Measurements from ENCODE around the gene BABAM1. TPM values are rescaled to one million over a fixed set of nuclear protein-coding genes. Genes with fewer than 3 reads are reported as not detected.

BABAM1 gene
- total RNA-seq, 1 experiment from 2014 or later = 146 TPM

- ChIA-PET CTCF (interaction anchor here (0.6 to 4.2 kb wide), 16 partner anchors 13 to 1297 kb away, joined by 3 to 38 read pairs (median 4); partner anchors contain the start of genes ANKLE1, DDA1 and USE1), POLR2A (interaction anchor here (0.6 to 1.4 kb wide), 3 partner anchors 13 to 88 kb away, joined by 3 to 7 read pairs (median 3); no protein-coding TSS in a partner anchor)
- Mint-ChIP-seq H3K4me1 (peaks cover 19% of the 10 kb centered on the region), H3K4me3 (no peak overlapping the region), H3K27ac (peak overlapping the region; percentile 33), H3K27me3 (ENCODE audit: low read depth) (peaks cover 7% of the 10 kb centered on the region), H3K36me3 (peaks cover 36% of the 10 kb centered on the region), H3K9me3 (peaks cover 12% of the 10 kb centered on the region)
- ATAC-seq (peak; percentile 94), DNase-seq (ENCODE audit: low spot score) (peak; percentile 94)
- TF ChIP-seq SP1 (CRISPR knock-in tag; conservative IDR thresholded peaks at IDR 0.05) = peak; percentile 63
- peak; percentile 39; the same call in 1 of the 2 replicates for TF ChIP-seq TEAD1 (CRISPR knock-in tag; IDR thresholded peaks at IDR 0.05)
- no peak for TF ChIP-seq USF2 (CRISPR knock-in tag; IDR thresholded peaks at IDR 0.05)
- peak; percentile 96 for TF ChIP-seq CTCF (IDR thresholded peaks at IDR 0.05)
- TF ChIP-seq MAX (CRISPR knock-in tag; IDR thresholded peaks at IDR 0.05) = peak; percentile 82; the same call in 1 of the 2 replicates
- TF ChIP-seq FOXP4 (CRISPR knock-in tag; IDR thresholded peaks at IDR 0.05) = no peak
- peak; percentile 45; the same call in 1 of the 2 replicates for TF ChIP-seq CREM (CRISPR knock-in tag; IDR thresholded peaks at IDR 0.05)
- TF ChIP-seq GABPB1 (CRISPR knock-in tag; IDR thresholded peaks at IDR 0.05) = no peak
- no peak for TF ChIP-seq CDX4 (CRISPR knock-in tag; IDR thresholded peaks at IDR 0.05; ENCODE audit: borderline replicate concordance)
- no peak for TF ChIP-seq NR3C1 (CRISPR knock-in tag; conservative IDR thresholded peaks at IDR 0.05; ENCODE audit: low read depth)
- 0 out of 2 replicates have a peak, but pooled peaks have one; percentile 33 for TF ChIP-seq FOXP1 (CRISPR knock-in tag; IDR thresholded peaks at IDR 0.05; ENCODE audit: borderline replicate concordance)
- TF ChIP-seq HMGXB4 (CRISPR knock-in tag; IDR thresholded peaks at IDR 0.05) = peak; percentile 26; the same call in 1 of the 2 replicates
- TF ChIP-seq USF1 (CRISPR knock-in tag; IDR thresholded peaks at IDR 0.05) = 0 out of 2 replicates have a peak, but pooled peaks have one; percentile 31
Observed at GRCh38 chr19:17260842-17261325, 6.4 kb upstream of the BABAM1 start.

- DNase-seq (ENCODE audit: low spot score) (no peak), ATAC-seq (no peak)
- H3K27me3 Mint-ChIP-seq (ENCODE audit: low read depth) = peaks cover 7% of the 10 kb centered on the region
- CTCF ChIA-PET = interaction anchor here (1.1 to 4.2 kb wide), 3 partner anchors 19 to 57 kb away, joined by 3 to 29 read pairs (median 4); partner anchors contain the start of gene ANKLE1
- H3K4me1 Mint-ChIP-seq = peaks cover 23% of the 10 kb centered on the region
- peaks cover 30% of the 10 kb centered on the region for H3K36me3 Mint-ChIP-seq
- POLR2A ChIA-PET = interaction anchor here (1.8 kb wide), 1 partner anchor 47 kb away, joined by 5 read pairs; the partner anchor contains the start of gene USE1
- no peak overlapping the region for H3K27ac Mint-ChIP-seq
- H3K4me3 Mint-ChIP-seq = no peak overlapping the region
- H3K9me3 Mint-ChIP-seq = peaks cover 12% of the 10 kb centered on the region
- TF ChIP-seq SMAD3 (CRISPR knock-in tag; IDR thresholded peaks at IDR 0.05; ENCODE audit: borderline replicate concordance) (no peak), MXD4 (CRISPR knock-in tag; IDR thresholded peaks at IDR 0.05; ENCODE audit: borderline replicate concordance) (no peak), ATF3 (CRISPR knock-in tag; conservative IDR thresholded peaks at IDR 0.05) (no peak), ARID4B (CRISPR knock-in tag; IDR thresholded peaks at IDR 0.05; ENCODE audit: borderline replicate concordance) (no peak), ZNF416 (CRISPR knock-in tag; IDR thresholded peaks at IDR 0.05) (no peak), FOXK1 (CRISPR knock-in tag; IDR thresholded peaks at IDR 0.05) (no peak), GRHL2 (CRISPR knock-in tag; IDR thresholded peaks at IDR 0.05; ENCODE audit: insufficient replicate concordance, severe bottlenecking) (no peak), SP1 (CRISPR knock-in tag; conservative IDR thresholded peaks at IDR 0.05) (no peak), ATF1 (CRISPR knock-in tag; IDR thresholded peaks at IDR 0.05) (no peak)
Observed at GRCh38 chr19:17262557-17262956, 4.7 kb upstream of the BABAM1 start.

All from WTC11 (cell line).